GM18873 (cell line): ENCODE data around the gene HECTD3.
A peak's percentile ranks its signal among the peaks of the same experiment; 100 is the strongest.
"Not testable (repeated sequence)": the region's sequence is repeated elsewhere in the genome, so short reads cannot be mapped to it uniquely, and the experiment has no call there.

Experiments used
- ATAC-seq: cut with Tn5 transposase; IDR thresholded peaks from one replicate; pipeline ENCODE4 v1.9.1; 2021; ENCODE audit warnings: mild to moderate bottlenecking, moderate library complexity, moderate number of reproducible peaks; ENCODE audit not compliant: unreplicated experiment, low FRiP score

The HECTD3 gene

DNA sequence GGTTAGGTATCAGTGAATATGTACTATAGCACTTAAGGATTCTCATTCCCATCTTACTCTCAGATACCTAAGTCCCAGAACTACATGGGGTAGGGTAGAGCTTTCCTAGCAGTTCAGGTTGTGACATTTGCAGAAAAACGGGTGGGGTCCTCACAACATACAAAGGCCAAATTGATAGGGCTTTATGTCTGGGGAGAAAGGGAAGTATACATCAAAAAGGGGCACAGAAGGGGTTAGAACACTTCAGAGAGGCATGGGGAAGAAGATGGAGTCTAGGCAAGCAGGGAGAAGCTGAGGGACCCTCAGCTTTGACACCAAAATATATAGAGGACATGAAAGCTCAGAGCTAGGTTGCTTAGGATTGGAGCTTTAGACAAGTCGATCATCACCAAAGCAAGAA lies 4.6 kb upstream of the HECTD3 start:
- no peak for ATAC-seq

DNA sequence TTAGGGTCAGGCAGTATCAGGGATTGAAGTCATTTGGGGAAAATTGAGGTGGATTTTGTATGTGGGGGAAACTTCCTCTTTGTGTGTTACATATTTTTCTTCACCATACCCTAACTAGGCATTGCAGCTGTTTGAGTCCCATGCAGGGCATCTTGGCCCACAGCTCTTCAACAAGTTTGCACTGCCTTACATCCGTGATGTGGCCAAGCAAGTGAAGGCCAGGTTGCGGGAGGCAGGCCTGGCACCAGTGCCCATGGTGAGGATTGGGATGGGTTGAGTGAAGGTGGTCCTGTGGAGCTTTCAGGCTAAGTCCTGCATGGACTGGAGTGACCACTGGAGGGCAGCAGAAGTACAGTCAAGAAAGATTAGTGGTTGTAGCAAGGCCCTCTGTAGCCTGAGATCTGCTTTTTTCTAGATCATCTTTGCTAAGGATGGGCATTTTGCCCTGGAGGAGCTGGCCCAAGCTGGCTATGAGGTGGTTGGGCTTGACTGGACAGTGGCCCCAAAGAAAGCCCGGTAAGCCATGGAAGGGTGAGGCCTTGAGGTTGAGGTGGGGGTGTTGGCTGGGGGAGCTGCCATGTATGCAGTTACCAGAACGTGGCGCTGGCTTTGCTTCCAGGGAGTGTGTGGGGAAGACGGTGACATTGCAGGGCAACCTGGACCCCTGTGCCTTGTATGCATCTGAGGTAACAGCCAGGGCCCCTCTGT lies 3.4 kb upstream of the HECTD3 start:
- no peak for ATAC-seq

DNA sequence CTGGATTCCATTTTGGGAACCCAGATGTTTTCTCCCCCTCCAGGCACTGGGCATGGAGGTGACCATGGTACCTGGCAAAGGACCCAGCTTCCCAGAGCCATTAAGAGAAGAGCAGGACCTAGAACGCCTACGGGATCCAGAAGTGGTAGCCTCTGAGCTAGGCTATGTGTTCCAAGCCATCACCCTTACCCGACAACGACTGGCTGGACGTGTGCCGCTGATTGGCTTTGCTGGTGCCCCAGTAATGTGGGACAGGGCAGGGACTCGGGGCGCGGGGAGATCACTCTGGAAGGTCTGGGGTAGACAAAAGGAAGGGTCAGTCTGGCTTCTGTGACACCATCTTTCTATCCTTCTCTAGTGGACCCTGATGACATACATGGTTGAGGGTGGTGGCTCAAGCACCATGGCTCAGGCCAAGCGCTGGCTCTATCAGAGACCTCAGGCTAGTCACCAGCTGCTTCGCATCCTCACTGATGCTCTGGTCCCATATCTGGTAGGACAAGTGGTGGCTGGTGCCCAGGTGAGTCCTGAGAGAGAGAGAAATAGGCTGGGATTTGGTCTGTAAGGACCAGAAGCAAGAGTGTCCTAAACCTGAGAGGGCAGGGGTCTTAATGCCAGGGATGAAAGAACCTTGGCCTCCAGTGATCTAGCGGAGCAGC lies 2.6 kb upstream of the HECTD3 start:
- no peak for ATAC-seq

DNA sequence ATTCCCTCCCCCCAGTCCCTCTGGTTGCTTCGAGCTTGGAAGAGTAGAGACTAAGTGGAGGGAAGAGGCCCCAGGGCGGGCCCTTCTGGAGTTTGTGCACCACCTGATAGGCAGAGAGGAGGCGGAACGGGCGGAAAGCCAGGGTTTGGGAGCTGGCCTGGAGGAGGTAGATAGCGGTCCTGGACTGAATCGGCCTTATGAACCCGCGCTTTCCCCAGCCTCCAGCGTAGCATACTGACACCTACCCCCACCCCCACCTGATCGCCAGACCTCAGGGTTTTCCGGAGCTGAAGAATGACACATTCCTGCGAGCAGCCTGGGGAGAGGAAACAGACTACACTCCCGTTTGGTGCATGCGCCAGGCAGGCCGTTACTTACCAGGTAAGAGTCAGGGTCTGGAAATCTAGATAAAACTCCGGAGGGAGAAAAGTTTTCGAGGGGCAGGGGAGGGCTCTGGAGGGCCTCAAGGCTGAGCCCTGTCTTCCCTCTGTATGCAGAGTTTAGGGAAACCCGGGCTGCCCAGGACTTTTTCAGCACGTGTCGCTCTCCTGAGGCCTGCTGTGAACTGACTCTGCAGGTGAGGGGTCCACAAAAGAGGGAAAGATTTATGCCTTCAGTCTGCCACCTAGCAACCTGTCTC lies 1.6 kb upstream of the HECTD3 start:
- no peak for ATAC-seq

DNA sequence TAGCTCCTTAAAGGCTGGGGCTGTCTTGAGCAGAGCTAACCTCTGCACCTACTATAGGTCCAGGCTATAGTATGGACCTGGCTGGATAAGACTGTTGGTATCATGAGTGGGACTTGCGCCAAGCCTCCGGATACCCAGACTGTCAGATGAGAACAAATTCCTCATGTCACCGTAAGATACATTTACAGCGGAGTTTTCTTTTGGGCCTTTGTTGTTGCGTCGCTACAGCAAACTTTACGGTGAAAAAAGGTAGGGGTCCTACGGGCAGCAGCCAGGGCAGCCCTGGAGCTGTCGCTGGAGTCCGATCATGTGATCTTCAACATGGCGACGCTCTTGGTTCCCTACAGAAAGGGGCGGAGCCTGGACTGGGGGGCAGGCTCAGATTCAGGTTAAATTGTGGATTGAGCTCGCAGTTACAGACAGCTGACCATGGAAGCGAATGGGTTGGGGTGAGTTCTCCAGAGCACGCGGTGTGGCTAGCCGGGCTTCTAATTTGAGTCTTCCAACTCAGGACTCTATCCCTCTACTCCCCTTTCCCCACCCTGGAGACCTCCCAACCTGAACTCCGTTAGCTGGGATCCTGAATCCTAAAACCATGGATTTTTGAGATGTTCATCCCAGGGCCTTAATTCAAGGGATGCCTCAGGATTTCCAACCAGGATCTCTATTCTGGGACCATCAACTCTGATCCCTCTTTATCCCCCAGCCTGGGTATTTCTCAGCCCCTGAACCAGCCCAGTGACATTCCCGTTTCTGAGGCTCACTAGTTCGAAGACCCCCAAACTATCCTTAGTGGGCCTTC lies 914 bp upstream of the HECTD3 start, which contains the start of gene UROD:
Gene UROD (plus strand): TSS at position 418 of the 802 bp plus-strand sequence. CDS start 12 bp downstream, at position 430.
- peak; percentile 56 for ATAC-seq

DNA sequence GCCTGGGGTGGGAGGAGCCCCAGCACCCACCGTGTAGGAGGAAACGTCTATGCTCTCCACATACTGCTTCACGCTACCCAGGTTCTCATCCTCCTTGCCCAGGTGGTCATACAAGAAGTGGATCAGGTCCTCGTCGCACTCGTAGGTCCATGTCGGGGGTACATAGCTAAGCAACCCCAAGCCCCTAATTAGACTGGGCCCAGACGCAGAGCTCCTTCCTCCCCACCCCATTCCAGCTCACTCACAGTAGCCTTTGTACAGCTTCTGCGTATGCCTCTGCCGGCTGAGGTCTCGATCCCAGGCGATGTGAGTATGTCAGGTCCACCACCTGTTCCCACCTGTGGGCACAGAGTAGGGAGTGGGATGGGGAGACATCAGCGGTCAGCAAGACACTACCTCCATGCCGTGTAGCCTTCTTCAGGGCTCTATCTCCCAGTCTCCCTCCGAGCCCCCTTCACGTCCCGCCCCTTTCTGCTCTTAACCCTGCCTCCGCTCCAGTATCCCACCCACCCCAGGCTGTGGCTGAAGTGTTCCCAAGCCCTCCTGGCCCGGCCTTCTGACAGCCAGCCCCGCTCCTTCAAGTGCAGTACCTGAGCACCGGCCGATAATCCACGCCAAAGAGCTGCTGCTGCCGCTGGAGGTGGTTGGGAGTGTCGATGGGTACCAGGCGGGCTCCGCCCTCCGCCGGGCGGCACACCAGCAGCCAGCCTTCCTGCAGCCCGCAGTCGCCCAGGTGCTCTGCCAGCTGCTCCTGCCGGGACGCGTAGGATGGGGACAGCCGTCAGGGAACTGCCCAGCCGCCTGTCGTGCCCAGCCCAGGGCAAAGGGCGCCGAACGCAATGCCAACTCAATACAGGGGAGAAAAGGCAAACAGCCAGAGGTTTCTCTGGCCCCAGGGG lies 919 bp downstream of the HECTD3 start:
- ATAC-seq = no peak

DNA sequence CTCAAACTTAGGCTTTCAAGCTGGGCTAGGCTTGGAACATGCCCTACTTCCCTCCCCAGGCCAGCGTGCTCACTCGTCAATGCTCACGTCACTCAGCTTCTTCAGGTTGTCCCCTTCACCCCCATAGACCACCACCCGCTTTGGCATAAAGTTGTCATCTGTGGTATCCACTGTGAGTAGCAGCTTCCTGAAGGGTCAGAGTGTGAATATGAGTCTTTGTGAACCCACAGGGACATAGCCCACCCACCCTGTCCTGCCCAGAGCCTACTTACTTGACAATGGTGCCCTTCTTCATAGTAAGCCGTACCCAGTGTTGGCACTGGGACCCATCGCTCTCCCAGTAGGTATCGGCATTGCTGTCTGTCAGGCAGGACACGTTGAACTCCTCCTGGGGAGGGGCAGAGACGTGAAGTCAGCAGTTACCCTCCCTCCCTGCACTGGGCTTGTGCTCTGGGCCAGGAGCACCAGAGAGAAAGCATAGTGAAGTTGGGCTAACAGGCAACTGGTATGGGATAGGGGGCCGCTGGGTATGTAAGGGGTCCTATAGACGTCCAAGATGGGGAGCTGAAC lies 1.7 kb downstream of the HECTD3 start:
- no peak for ATAC-seq

DNA sequence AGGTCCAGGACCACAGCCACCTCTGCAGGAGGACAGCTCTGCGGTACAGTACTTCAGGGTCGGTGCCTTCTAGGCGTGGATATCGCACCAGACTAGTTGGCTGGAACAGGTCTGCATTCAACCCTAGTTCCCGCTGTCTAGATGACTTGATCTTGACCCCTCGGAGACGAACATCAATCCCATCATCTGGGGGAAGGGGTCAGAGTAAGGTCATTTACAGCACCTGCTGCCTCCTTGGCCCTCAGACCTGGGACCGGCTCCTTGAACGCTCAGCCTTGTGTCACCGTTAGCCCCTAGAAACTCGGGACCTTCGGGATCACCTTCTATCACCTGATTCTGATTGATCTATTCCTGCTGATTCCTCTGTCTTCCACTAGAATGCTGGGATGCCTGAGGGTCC lies 2.6 kb downstream of the HECTD3 start:
- ATAC-seq = no peak

DNA sequence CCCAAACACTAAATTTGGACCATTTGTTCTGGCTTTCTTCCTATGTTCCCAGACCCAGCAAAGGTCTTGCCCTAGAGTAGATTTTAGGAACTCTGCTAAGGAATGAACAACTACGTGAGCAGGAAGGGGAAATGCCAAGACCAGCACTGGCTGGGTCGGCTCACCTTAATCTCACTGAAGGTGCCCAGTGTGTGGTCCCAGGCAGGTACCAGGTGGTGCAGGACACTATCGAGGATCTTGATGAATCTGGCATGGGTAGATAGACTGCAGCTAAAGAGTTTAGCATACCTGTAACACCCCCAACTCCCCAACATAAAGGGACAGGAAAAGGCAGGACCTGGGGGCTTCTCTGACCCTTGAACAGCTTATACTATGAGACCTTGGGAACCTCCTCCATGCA lies 3.0 kb downstream of the HECTD3 start:
- no peak for ATAC-seq

DNA sequence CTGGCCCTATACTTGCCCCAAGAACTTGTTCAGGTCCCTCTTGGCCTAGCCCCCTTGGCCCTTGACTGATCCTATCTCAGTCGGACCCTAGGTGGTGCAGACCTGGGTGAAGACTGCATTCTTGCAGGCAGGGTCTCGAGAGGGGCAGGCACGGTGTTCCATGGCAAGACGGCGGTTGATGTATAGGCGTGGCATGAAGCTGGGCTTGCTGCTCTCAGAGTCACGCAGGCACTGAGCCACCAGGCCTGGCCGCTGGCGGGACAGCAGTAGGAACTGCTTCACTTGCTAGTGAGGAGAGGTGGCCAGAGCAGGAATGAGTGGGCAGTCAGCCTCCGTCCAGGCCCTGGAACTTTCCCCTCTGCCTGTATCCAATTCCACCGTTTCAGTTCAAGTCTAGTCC lies 3.8 kb downstream of the HECTD3 start:
- ATAC-seq = no peak

DNA sequence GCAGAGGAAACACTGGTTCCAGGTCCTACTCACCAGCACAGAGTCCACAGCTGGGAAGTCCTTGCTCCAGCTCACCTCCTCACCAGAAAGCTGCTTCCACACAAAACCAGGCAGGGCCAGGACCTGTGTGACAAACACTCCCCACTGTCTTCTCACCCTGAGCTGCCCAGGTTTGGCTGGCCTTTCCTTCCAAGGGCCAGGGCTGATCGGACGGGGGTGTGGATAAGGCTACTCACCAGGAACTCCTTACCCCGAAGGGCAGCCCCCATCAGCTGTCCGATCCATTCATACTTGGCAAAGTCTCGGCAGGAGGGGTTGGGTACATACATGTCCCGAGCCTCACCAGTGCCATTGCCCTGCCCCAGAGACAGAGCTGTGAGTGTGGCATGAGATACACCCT lies 5.4 kb downstream of the HECTD3 start:
- no peak for ATAC-seq

DNA sequence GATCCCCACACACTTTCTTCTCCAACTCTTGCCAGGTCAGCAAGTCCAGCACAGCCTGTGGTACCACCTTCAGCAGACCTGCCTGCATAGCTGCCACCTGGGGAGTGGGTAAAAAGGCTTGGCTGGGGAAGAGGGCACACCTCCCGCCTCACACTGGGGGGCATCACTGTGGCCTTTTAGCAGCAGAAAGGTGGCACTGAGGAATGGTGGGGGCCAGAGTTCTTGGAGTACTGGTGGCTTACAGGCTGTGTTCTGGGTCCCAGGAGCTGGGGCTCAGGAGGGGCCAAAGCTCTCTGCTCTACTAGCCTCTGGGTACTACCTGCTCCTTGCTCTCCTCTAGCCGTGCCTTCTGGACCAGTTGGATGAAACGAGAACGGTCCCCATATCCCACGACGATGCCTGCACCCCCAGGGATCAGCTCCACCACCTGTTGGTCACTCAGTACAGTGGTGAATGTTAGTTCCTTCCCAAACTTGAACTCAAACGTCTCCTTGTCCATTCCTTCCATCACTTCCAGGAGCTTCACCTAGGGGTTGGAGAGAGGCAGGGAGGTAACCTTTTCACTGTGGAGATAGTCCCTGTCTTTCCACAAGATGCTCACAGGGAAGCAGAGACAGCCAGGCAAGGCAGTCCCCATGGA lies 6.7 kb downstream of the HECTD3 start:
- ATAC-seq = no peak

DNA sequence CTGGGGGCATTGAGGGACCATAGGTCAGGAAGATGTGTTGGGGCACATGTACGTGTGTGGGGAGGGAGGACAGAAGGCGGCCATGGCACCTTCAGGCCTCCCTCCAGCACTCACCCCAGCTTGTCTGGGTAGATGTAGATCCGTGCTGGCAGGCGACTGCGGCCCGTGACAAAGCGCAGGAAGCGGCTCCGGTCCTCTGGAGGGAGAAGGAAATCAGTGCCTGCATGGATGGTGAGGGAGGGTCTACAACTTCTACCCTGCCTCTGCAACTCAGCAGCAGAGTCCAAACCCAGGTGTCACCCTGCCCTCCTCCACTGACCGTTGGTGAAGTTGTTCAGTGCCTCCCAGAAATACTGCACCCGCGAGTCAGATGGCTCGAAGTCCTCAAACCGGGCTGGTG lies 7.4 kb downstream of the HECTD3 start:
- ATAC-seq = no peak

DNA sequence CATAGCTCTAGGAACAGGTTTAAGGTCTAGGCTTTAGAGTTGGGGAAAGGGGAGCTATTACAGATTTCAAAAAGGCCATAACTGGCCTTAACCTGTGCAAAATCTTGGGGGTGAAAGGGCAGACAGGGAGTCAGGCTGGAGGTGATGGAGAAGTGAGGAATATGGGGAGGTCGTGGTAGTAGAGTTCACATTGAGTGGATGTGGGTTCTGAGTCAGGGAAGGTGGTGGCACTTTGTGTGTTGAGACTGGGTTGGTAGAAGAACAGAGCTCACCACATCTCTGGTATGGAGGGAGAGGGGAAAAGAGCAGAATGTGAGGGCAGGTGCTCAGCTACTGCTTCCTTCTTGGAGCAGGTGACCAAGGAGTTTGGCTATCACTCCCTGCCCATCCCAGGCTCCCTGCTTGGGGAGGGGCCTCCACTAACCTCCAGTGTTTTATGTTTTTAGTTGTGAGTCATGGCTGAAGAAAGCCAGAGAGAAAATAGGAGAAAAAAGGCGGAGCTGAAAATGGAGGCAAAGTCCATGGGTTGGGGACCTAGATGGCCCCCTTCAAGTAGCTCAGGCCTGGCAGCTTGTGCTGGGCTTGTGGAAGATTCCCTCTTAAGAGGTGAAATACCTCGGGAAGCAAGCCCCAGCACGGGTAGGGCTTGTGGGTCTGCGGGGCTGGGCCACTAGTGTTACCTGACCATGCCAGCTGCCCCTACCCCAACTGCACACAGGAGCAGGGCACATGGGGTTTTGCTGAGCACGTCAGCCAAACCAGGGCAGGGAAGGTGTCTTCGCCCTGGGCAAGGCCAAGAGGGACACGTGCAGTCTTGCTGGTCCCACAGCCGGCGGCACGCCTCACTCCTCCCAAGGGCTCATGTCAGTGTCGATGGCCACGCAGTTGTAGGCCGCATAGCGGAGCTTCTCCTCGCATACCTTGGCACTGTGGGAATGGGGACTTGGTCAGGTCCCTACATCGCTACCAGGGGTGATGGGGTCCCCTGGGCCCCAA lies 8.2 kb downstream of the HECTD3 start:
- no peak for ATAC-seq

DNA sequence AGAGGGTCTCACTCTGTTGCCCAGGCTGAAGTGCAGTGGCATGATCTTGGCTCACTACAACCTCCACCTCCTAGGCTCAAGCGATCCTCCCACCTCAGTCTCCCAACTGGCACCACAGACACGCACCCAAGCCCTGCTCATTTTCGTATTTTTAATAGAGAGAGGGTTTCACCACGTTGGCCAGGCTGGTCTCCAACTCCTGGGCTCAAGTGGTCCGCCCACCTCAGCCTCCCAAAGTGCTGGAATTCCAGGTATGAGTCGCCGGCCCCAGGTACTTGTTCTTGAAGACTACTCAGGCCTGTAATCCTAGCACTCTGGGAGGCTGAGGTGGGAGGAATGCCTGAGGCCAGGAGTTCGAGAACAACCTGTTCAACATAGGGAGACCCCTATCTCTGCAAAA lies 9.5 kb downstream of the HECTD3 start:
- not testable (repeated sequence) for ATAC-seq

DNA sequence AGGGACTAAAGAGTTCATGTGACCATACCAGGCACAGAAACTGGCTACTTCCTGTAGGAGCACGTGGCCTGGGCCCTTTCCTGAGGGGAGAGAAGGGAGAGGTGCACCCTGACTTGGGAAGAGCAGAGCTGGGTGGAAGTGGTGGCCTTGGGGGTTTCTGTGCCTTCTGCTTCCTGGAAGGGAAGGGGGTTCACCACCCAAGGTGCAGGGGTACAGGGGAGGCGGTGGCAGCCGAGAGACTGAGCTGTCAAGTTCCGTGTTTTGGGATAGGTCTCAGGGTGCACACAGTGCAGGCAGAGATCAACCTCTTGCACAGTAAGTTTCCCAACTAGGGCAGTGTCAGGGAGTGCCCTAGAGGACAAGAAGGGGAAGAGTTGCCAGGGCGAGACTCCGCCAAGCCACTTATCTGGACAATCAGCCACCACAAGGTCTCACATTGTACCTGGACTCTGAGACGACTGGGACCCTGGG lies 10.1 kb downstream of the HECTD3 start:
- ATAC-seq = no peak

DNA sequence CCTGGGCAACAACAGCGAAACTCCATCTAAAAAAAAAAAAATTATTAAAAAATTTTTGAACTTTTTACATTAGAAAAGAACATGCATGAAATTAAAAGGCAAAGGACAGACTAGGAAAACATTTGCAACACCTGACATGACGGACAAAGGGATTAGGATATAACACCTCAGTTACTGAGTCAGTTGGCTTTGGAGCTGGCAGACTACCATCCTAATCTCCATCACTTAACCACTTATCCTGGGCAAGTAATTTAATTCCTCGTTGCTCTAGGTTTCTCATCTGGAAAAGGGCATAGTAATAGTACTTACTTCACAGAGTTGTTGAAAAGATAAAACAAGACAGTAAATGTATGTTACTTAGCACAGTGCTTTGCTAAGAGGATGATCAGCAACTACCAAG lies 11.9 kb downstream of the HECTD3 start:
- ATAC-seq = no peak
